HepG2 (cell line): ENCODE data around the gene PCIF1. TPM values are rescaled to one million over a fixed set of nuclear protein-coding genes. Genes with fewer than 3 reads are reported as not detected.

ENCODE experiments used
- DMAP1 ChIP-seq: IDR thresholded peaks from 2 replicates; pipeline ENCODE4 v1.6.1; 2016
- HNF1B ChIP-seq: sonication (generic); formaldehyde crosslinking; IDR thresholded peaks from 2 replicates; pipeline ENCODE4 v1.5.1; 2020; ENCODE audit warnings: mild to moderate bottlenecking, moderate library complexity, missing genetic modification reagents
- HNF4A ChIP-seq: sonication (generic); formaldehyde crosslinking; IDR thresholded peaks from 2 replicates; pipeline ENCODE4 v1.4.0; 2020; ENCODE audit warnings: missing genetic modification reagents
- HNRNPK ChIP-seq: fragments of 200-400 bp; formaldehyde crosslinking; IDR thresholded peaks from 2 replicates; pipeline ENCODE4 v1.6.1; 2018; ENCODE audit warnings: low read length, low read depth, moderate library complexity, mild to moderate bottlenecking; ENCODE audit not compliant: poor library complexity, severe bottlenecking
- HNRNPL ChIP-seq: fragments of 200-400 bp; formaldehyde crosslinking; IDR thresholded peaks from 2 replicates; pipeline ENCODE4 v1.6.1; 2017; ENCODE audit warnings: mild to moderate bottlenecking, low read depth, low read length
- NFE2L2 ChIP-seq: fragments of 150-350 bp; IDR thresholded peaks from 2 replicates; pipeline ENCODE4 v1.6.1; 2014; ENCODE audit warnings: low read length
- NPAS2 ChIP-seq: sonication (generic); formaldehyde crosslinking; IDR thresholded peaks from 2 replicates; pipeline ENCODE4 v1.8.0; 2022; ENCODE audit warnings: mild to moderate bottlenecking, missing genetic modification reagents, borderline replicate concordance
- NRL ChIP-seq: sonication (generic); formaldehyde crosslinking; IDR thresholded peaks from 2 replicates; pipeline ENCODE4 v1.5.0; 2020; ENCODE audit warnings: missing genetic modification reagents, mild to moderate bottlenecking, moderate library complexity, borderline replicate concordance
- SCMH1 ChIP-seq: sonication (generic); formaldehyde crosslinking; IDR thresholded peaks from 2 replicates; pipeline ENCODE4 v1.9.0; 2021; ENCODE audit warnings: missing genetic modification reagents, mild to moderate bottlenecking, borderline replicate concordance
- SNRNP70 ChIP-seq: fragments of 200-400 bp; formaldehyde crosslinking; IDR thresholded peaks from 2 replicates; pipeline ENCODE4 v1.6.1; 2017; ENCODE audit warnings: mild to moderate bottlenecking, low read depth, low read length, moderate library complexity
- TOE1 ChIP-seq: sonication (generic); formaldehyde crosslinking; IDR thresholded peaks from 2 replicates; pipeline ENCODE4 v1.4.0; 2020; ENCODE audit warnings: mild to moderate bottlenecking, missing genetic modification reagents
- ZFP90 ChIP-seq: sonication (generic); formaldehyde crosslinking; IDR thresholded peaks from 2 replicates; pipeline ENCODE4 v1.8.0; 2022; ENCODE audit warnings: missing genetic modification reagents, mild to moderate bottlenecking, inconsistent platforms, borderline replicate concordance
- ZNF33A ChIP-seq: sonication (generic); formaldehyde crosslinking; IDR thresholded peaks from 2 replicates; pipeline ENCODE4 v1.5.1; 2020; ENCODE audit warnings: missing genetic modification reagents, mild to moderate bottlenecking, moderate library complexity, borderline replicate concordance
- ZNF407 ChIP-seq: sonication (generic); formaldehyde crosslinking; IDR thresholded peaks from one replicate; pipeline ENCODE4 v1.5.1; 2020; ENCODE audit warnings: mild to moderate bottlenecking, missing genetic modification reagents; ENCODE audit errors: not compliant biosample characterization
- ZNF710 ChIP-seq: sonication (generic); formaldehyde crosslinking; IDR thresholded peaks from 2 replicates; pipeline ENCODE4 v1.5.0; 2020; ENCODE audit warnings: mild to moderate bottlenecking, missing genetic modification reagents, borderline replicate concordance
- ZNF773 ChIP-seq: sonication (generic); formaldehyde crosslinking; IDR thresholded peaks from 2 replicates; pipeline ENCODE4 v1.4.0; 2020; ENCODE audit warnings: missing genetic modification reagents, borderline replicate concordance
- ZNF792 ChIP-seq: IDR thresholded peaks from 2 replicates; pipeline ENCODE4 v1.6.1; 2016
- polyA plus RNA-seq, 8 experiments: library from polyadenylated mRNA; depleted of rRNA in 3 of 8; stranded (reverse) in 7 of 8; unstranded in 1 of 8; fragments of >200 nt; fragmentation: Illumina TruSeq in 4 of 8; extraction: Trizol in 4 of 8; gene quantifications; 2 replicates each; pipeline versions ENCODE4 v1.2.1 to v1.2.3, GENCODE V29; 2011 to 2016; ENCODE audit warnings: low read depth in 4 of 8, missing spikeins in 1 of 8, mixed read lengths in 1 of 8; ENCODE audit not compliant: insufficient read depth in 1 of 8
- total RNA-seq, 5 experiments: library from RNA; depleted of rRNA; stranded (reverse); fragments of >200 nt; fragmentation: Illumina TruSeq; extraction: Trizol; gene quantifications; 2 replicates each; pipeline ENCODE4 v1.2.3, GENCODE V29; 2016; ENCODE audit warnings: low read depth in 1 of 5

The PCIF1 gene
- total and polyA plus RNA-seq, 2 of the 13 experiments (the other 11 are each of a cell fraction or from before 2014, with no cell fraction given) = 20.9 to 24.4 TPM

- TF ChIP-seq ZNF710 (CRISPR knock-in tag) (0 out of 2 replicates have a peak, but pooled peaks have one; percentile 18), SCMH1 (CRISPR knock-in tag) (no peak), ZNF407 (CRISPR knock-in tag) (no peak), HNRNPK (no peak), ZNF773 (CRISPR knock-in tag) (no peak), HNF1B (CRISPR knock-in tag) (peak; percentile 56; the same call in 1 of the 2 replicates), NFE2L2 (no peak), TOE1 (CRISPR knock-in tag) (no peak), HNRNPL (no peak), DMAP1 (CRISPR knock-in tag) (no peak), NPAS2 (CRISPR knock-in tag) (no peak), ZNF792 (CRISPR knock-in tag) (no peak), ZNF33A (no peak), SNRNP70 (no peak), NRL (no peak; the same call in 1 of the 2 replicates), ZFP90 (no peak), HNF4A (CRISPR knock-in tag) (no peak)
These were observed 29.6 kb upstream of the PCIF1 start (continued) for GRCh38 chr20:45904583-45905504.
